ENCODE results near the gene PCNX3. TPM values are rescaled to one million over a fixed set of nuclear protein-coding genes. Genes with fewer than 3 reads are reported as not detected.

The PCNX3 gene
- polyA plus RNA-seq, 1 donor (not counting 4 experiments of a cell fraction or from before 2014, with no cell fraction given), result 6.1 TPM

DNA sequence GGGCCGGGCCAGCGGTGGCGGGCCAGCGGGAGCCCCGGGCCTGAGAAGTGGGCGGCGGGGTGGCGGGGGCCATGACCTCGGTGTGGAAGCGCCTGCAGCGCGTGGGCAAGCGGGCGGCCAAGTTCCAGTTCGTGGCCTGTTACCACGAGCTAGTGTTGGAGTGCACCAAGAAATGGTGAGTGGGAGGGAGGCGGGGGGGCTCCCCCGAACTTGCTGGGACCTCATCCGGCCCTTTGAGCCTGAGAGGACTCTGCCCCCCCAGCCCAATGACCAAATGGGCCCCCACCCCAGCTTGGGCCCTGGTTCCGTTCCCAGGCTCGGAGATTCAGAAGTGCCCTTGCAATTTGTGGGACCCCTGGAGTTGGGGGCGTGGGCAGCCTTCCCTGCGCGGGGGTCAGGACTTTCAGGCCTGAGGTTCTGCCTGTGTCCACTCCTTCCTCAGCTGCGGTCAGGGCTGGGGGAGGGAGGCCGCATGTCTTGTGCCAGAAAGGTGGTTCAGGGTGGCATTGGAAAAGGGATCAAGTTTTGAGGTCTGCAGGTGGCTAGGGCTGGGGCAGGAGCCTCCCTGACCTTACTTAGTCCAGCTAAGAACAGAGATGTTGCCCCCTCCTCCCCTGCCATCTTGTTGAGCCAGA, 39.2 kb upstream of the PCNX3 start:
- H2AFZ ChIP-seq (ENCODE audit: control insufficient read depth, low read length), result no peak overlapping the region
- H3K27me3 ChIP-seq (ENCODE audit: control insufficient read depth, extremely low read depth, insufficient read depth, low read length), result no peaks in the 10 kb centered on the region
- H3K9me3 ChIP-seq (ENCODE audit: control insufficient read depth, low read depth, low read length), result no peaks in the 10 kb centered on the region
- no peak for FAIRE-seq
- no peak for DNase-seq (ENCODE audit: low read depth, low spot score)
- H3K36me3 ChIP-seq (ENCODE audit: control insufficient read depth in 2 of 2, extremely low read depth in 1 of 2, insufficient read depth in 2 of 2, low read length in 2 of 2), result peaks cover 6 to 8% of the 10 kb centered on the region in 2 experiments
- TF ChIP-seq EZH2 (IDR thresholded peaks at IDR 0.05; ENCODE audit: low read length), result no peak
- no peak for TF ChIP-seq CTCF (optimal IDR thresholded peaks at IDR 0.05 in 1 of 3, IDR thresholded peaks at IDR 0.05 in 1 of 3, conservative IDR thresholded peaks at IDR 0.05 in 1 of 3; ENCODE audit: extremely low read depth in 1 of 3, insufficient read depth in 2 of 3, low read length in 3 of 3)
- peaks cover 49% of the 10 kb centered on the region for H3K4me1 ChIP-seq (ENCODE audit: control insufficient read depth, extremely low read depth, insufficient read depth, low read length)
- H3K27ac ChIP-seq (ENCODE audit: control insufficient read depth, insufficient read depth, low read length), result peak overlapping the region; percentile 70
- no peaks in the 10 kb centered on the region for H3K9me1 ChIP-seq (ENCODE audit: control insufficient read depth, extremely low read depth, insufficient read depth, low read length)
- H4K20me1 ChIP-seq (ENCODE audit: control insufficient read depth, extremely low read depth, insufficient read depth, low read length), result peaks cover 8% of the 10 kb centered on the region
- peaks cover 12% of the 10 kb centered on the region for H3K79me2 ChIP-seq (ENCODE audit: control insufficient read depth, insufficient read depth, low read length)
- H3K9ac ChIP-seq (ENCODE audit: control insufficient read depth, extremely low read depth, insufficient read depth, low read length), result peak overlapping the region; percentile 56
- dilution Hi-C loops (cut with MboI; ENCODE audit: extremely low pct_ligation_motif_present, low sequenced_read_pairs), result no loop called here
- peak overlapping the region; percentile 64 for H3K4me2 ChIP-seq (ENCODE audit: control insufficient read depth, extremely low read depth, insufficient read depth, low read depth, low read length)
- peak overlapping the region; percentile 51 to 74 (median 71) for H3K4me3 ChIP-seq (ENCODE audit: control insufficient read depth in 2 of 3, extremely low read depth in 1 of 3, insufficient read depth in 2 of 3, low read depth in 1 of 3, low read length in 3 of 3)

DNA sequence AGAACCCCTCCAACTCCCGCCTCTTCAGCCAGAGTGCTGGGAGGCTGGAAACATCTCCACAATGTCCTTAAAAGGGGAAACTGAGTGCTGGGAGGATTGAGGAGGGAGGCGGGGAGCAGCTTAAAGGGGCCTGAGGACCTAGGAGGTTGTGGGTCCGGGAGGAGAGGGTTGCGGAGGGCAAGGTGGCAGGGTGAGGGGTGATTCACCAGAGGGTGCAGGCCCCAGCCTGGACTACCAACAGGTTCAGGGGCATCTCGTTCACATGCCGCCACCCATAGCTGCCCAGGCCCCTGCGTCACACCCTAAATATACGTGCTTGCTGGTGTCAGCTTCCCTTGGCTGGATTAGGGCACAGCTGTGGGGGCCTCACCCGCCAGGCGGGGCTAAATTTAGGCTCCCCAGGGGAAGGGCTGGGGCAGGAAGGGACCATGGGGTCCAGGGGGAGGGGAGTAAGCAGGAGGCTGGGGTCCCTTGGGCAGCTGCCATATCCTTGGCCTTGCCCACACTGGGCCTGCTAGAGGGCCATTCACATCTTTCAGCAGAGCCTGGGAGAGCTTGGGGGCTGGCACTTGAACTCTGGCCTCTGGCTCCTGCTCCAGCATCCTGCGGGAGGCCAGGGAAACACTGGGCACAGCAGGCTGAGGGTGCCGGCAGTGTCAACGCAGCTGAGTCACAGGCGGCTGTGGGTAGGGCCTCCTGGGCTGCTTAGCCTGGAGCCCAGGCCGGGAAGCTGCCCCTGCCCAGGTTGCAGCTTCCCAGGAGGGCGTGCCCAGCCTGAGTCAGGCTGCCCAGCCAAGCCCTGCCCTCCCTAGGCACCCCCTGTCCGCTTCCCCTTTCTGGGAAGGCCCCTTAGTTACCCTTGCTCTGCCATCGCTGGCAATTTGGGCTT, 38.5 kb upstream of the PCNX3 start:
- H3K9me1 ChIP-seq (ENCODE audit: control insufficient read depth, extremely low read depth, insufficient read depth, low read length), result no peaks in the 10 kb centered on the region
- peaks cover 8 to 10% of the 10 kb centered on the region in 2 experiments for H3K36me3 ChIP-seq (ENCODE audit: control insufficient read depth in 2 of 2, extremely low read depth in 1 of 2, insufficient read depth in 2 of 2, low read length in 2 of 2)
- H3K27me3 ChIP-seq (ENCODE audit: control insufficient read depth, extremely low read depth, insufficient read depth, low read length), result no peaks in the 10 kb centered on the region
- peaks cover 8% of the 10 kb centered on the region for H4K20me1 ChIP-seq (ENCODE audit: control insufficient read depth, extremely low read depth, insufficient read depth, low read length)
- no peak overlapping the region for H2AFZ ChIP-seq (ENCODE audit: control insufficient read depth, low read length)
- H3K4me2 ChIP-seq (ENCODE audit: control insufficient read depth, extremely low read depth, insufficient read depth, low read depth, low read length), result peak overlapping the region; percentile 64
- H3K27ac ChIP-seq (ENCODE audit: control insufficient read depth, insufficient read depth, low read length), result peak overlapping the region; percentile 70
- peak overlapping the region; percentile 51 to 74 (median 71) for H3K4me3 ChIP-seq (ENCODE audit: control insufficient read depth in 2 of 3, extremely low read depth in 1 of 3, insufficient read depth in 2 of 3, low read depth in 1 of 3, low read length in 3 of 3)
- peak overlapping the region; percentile 56 for H3K9ac ChIP-seq (ENCODE audit: control insufficient read depth, extremely low read depth, insufficient read depth, low read length)
- FAIRE-seq (peak; percentile 79), DNase-seq (ENCODE audit: low read depth, low spot score) (no peak)
- dilution Hi-C loops (cut with MboI; ENCODE audit: extremely low pct_ligation_motif_present, low sequenced_read_pairs), result no loop called here
- H3K79me2 ChIP-seq (ENCODE audit: control insufficient read depth, insufficient read depth, low read length), result peaks cover 5% of the 10 kb centered on the region
- no peaks in the 10 kb centered on the region for H3K9me3 ChIP-seq (ENCODE audit: control insufficient read depth, low read depth, low read length)
- TF ChIP-seq EZH2 (IDR thresholded peaks at IDR 0.05; ENCODE audit: low read length), result no peak
- no peak for TF ChIP-seq CTCF (optimal IDR thresholded peaks at IDR 0.05 in 1 of 3, IDR thresholded peaks at IDR 0.05 in 1 of 3, conservative IDR thresholded peaks at IDR 0.05 in 1 of 3; ENCODE audit: extremely low read depth in 1 of 3, insufficient read depth in 2 of 3, low read length in 3 of 3)
- H3K4me1 ChIP-seq (ENCODE audit: control insufficient read depth, extremely low read depth, insufficient read depth, low read length), result peaks cover 42% of the 10 kb centered on the region
